SKM-1 (cell line): ENCODE measurements around the gene DYNLRB1.
"Not testable (repeated sequence)": the region's sequence is repeated elsewhere in the genome, so short reads cannot be mapped to it uniquely, and the experiment has no call there.

ENCODE experiments used
- DNase-seq: peaks from one replicate; lab custom pipeline; 2025; ENCODE audit not compliant: unreplicated experiment; lab: John Stamatoyannopoulos, UW

DYNLRB1 gene

GRCh38 chr20:34516247-34517113 lies at the start of gene DYNLRB1:
Gene DYNLRB1, plus strand, starts transcription at chr20:34516422. Its CDS starts 37 bp downstream, at chr20:34516459.
- DNase-seq = peak; percentile 75

- DNase-seq = no peak
Observed at GRCh38 chr20:34468951-34469350, 47.3 kb upstream of the DYNLRB1 start.

- no peak for DNase-seq
Observed at GRCh38 chr20:34472246-34472925, 43.8 kb upstream of the DYNLRB1 start.

GRCh38 chr20:34473262-34473883 lies 42.8 kb upstream of the DYNLRB1 start:
- no peak for DNase-seq

- no peak for DNase-seq
Observed at GRCh38 chr20:34475979-34476736, 40.1 kb upstream of the DYNLRB1 start.

- DNase-seq = no peak
Observed at GRCh38 chr20:34479627-34480026, 36.6 kb upstream of the DYNLRB1 start.

GRCh38 chr20:34482154-34482553 lies 34.1 kb upstream of the DYNLRB1 start:
- not testable (repeated sequence) for DNase-seq

- DNase-seq = not testable (repeated sequence)
Observed at GRCh38 chr20:34483585-34484220, 32.5 kb upstream of the DYNLRB1 start.

GRCh38 chr20:34485068-34485634 lies 31.1 kb upstream of the DYNLRB1 start:
- DNase-seq = no peak

- no peak for DNase-seq
Observed at GRCh38 chr20:34491226-34491931, 24.8 kb upstream of the DYNLRB1 start.

GRCh38 chr20:34491932-34492509 lies 24.2 kb upstream of the DYNLRB1 start:
- no peak for DNase-seq

GRCh38 chr20:34493646-34494045 lies 22.6 kb upstream of the DYNLRB1 start:
- no peak for DNase-seq

GRCh38 chr20:34495307-34495706 lies 20.9 kb upstream of the DYNLRB1 start:
- DNase-seq = no peak

GRCh38 chr20:34495916-34496315 lies 20.3 kb upstream of the DYNLRB1 start:
- DNase-seq = no peak

GRCh38 chr20:34497596-34497995 lies 18.6 kb upstream of the DYNLRB1 start:
- not testable (repeated sequence) for DNase-seq

- no peak for DNase-seq
Observed at GRCh38 chr20:34500823-34501222, 15.4 kb upstream of the DYNLRB1 start.

- no peak for DNase-seq
Observed at GRCh38 chr20:34506480-34506879, 9.7 kb upstream of the DYNLRB1 start.

GRCh38 chr20:34507702-34508413 lies 8.4 kb upstream of the DYNLRB1 start:
- DNase-seq = no peak

GRCh38 chr20:34510575-34510974 lies 5.6 kb upstream of the DYNLRB1 start:
- DNase-seq = no peak
